HEK293T (cell line): Measurements from ENCODE around the gene GPAT2.
"Not testable (repeated sequence)": the region's sequence is repeated elsewhere in the genome, so short reads cannot be mapped to it uniquely, and the experiment has no call there.

Source experiments
- CTCF ChIA-PET: fragments of 350-600 bp; formaldehyde crosslinking; extraction: SDS; loops from one replicate; lab custom pipeline; 2021; ENCODE audit warnings: antibody characterized with exemption, inconsistent platforms; lab: Yijun Ruan, JAX
- POLR2A ChIA-PET: fragments of 350-600 bp; formaldehyde crosslinking; extraction: SDS; loops from one replicate; lab custom pipeline; 2020; ENCODE audit warnings: antibody characterized with exemption, inconsistent platforms; lab: Yijun Ruan, JAX
- DNase-seq: peaks from one replicate; pipeline ENCODE4 v3.0.0; 2012; ENCODE audit warnings: mixed read lengths; ENCODE audit errors: extremely low spot score
- ARNT ChIP-seq: fragments of 450-650 bp; IDR thresholded peaks from 2 replicates; pipeline ENCODE4 v1.6.1; 2017; ENCODE audit warnings: mild to moderate bottlenecking
- BHLHE40 ChIP-seq: fragments of 450-650 bp; IDR thresholded peaks from 2 replicates; pipeline ENCODE4 v1.6.1; 2016; ENCODE audit warnings: mild to moderate bottlenecking, moderate library complexity, borderline replicate concordance
- CTBP1 ChIP-seq: fragments of 450-650 bp; IDR thresholded peaks from 2 replicates; pipeline ENCODE4 v1.6.1; 2016; ENCODE audit warnings: borderline replicate concordance
- ELF4 ChIP-seq: fragments of 450-650 bp; IDR thresholded peaks from 2 replicates; pipeline ENCODE4 v1.6.1; 2017; ENCODE audit warnings: antibody characterized with exemption
- FOXA1 ChIP-seq: fragments of 450-650 bp; IDR thresholded peaks from 2 replicates; pipeline ENCODE4 v1.6.1; 2016; ENCODE audit warnings: mild to moderate bottlenecking
- FOXK2 ChIP-seq: fragments of 450-650 bp; IDR thresholded peaks from 2 replicates; pipeline ENCODE4 v1.6.1; 2016; ENCODE audit warnings: mild to moderate bottlenecking
- FOXM1 ChIP-seq: fragments of 450-650 bp; IDR thresholded peaks from 2 replicates; pipeline ENCODE4 v1.6.1; 2017; ENCODE audit warnings: mild to moderate bottlenecking, borderline replicate concordance
- HDGF ChIP-seq: fragments of 450-650 bp; IDR thresholded peaks from 2 replicates; pipeline ENCODE4 v1.6.1; 2017; ENCODE audit warnings: antibody characterized with exemption, borderline replicate concordance
- LEF1 ChIP-seq: fragments of 450-650 bp; IDR thresholded peaks from 2 replicates; pipeline ENCODE4 v1.6.1; 2017; ENCODE audit warnings: mild to moderate bottlenecking, borderline replicate concordance
- NFRKB ChIP-seq: fragments of 450-650 bp; IDR thresholded peaks from 2 replicates; pipeline ENCODE4 v1.6.1; 2016; ENCODE audit warnings: mild to moderate bottlenecking, moderate library complexity
- SP1 ChIP-seq: fragments of 450-650 bp; IDR thresholded peaks from 2 replicates; pipeline ENCODE4 v1.6.1; 2017
- SUZ12 ChIP-seq: fragments of 450-650 bp; IDR thresholded peaks from 2 replicates; pipeline ENCODE4 v1.6.1; 2016; ENCODE audit warnings: mild to moderate bottlenecking
- TARDBP ChIP-seq: fragments of 450-650 bp; IDR thresholded peaks from 2 replicates; pipeline ENCODE4 v1.6.1; 2016
- ZNF384 ChIP-seq: fragments of 450-650 bp; IDR thresholded peaks from 2 replicates; pipeline ENCODE4 v1.6.1; 2016
- TF ChIP-seq, protein P1 (sequence below): fragments of 450-650 bp; IDR thresholded peaks from 2 replicates; pipeline ENCODE4 v1.6.1; 2016

GPAT2 gene

DNA sequence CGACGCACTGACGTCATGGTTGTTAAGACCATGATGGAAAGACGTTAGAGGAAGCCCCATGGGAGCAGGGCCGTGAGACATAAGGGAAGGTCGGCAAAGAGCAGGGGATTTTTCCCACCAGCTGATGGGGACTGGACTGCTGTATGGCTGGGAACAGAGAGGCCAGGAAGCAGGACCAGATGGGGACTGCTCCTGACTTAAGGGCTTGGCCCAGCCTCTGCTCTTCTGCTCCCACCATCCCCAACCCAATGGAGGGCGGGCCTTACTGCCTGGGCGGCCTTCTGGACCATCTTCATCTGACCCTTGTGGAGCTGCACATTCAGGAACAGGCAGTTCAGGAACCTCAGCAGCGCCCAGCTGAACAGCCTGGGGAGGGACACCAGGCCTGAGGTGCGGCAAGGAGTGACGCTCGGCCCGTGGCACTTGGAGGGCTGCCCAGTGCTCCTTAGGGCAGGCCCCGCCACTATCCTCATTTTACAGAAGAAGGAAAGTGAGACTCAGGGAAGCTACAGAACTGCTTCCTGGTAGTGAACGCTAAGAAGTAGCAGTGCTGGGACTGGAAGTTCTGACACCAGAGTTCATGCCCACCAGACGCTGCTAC is 6.9 kb downstream of the GPAT2 start:
- DNase-seq, CTCF ChIA-PET, POLR2A ChIA-PET: not testable (repeated sequence)

DNA sequence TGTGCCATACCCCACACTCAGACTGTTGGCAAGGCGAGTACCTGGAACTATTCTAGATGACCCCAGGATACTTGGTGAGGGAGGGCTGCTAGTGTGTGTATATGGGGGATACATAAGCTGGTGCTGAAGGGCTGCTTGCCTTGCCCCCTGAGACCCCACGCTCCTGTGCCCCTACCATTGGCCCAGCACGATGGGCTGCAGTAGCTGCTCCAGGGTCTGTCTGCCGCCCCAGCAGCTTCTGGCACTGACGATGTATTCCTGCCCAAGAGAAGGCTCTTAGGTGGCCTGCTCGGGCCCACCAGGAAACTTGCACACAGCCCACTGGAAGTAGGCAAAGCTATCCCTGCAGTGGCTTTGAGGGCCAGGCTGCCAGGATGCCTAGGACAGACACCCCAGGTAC is 9.0 kb downstream of the GPAT2 start:
- CTCF ChIA-PET, POLR2A ChIA-PET, DNase-seq: not testable (repeated sequence)

GRCh38 chr2:96025194-96025492 is 9.6 kb downstream of the GPAT2 start:
- ChIA-PET CTCF (interaction anchor here (0.6 to 1.4 kb wide), 2 partner anchors 149 to 189 kb away, joined by 3 to 4 read pairs; no protein-coding TSS in a partner anchor), POLR2A (no interaction called here)
- DNase-seq, result no peak
- TF ChIP-seq ELF4 (no peak), NFRKB (no peak), LEF1 (no peak), FOXA1 (no peak), ZNF384 (no peak), BHLHE40 (no peak), CTBP1 (no peak), SUZ12 (no peak), FOXM1 (no peak), FOXK2 (no peak), HDGF (no peak), SP1 (no peak), ARNT (no peak)

DNA sequence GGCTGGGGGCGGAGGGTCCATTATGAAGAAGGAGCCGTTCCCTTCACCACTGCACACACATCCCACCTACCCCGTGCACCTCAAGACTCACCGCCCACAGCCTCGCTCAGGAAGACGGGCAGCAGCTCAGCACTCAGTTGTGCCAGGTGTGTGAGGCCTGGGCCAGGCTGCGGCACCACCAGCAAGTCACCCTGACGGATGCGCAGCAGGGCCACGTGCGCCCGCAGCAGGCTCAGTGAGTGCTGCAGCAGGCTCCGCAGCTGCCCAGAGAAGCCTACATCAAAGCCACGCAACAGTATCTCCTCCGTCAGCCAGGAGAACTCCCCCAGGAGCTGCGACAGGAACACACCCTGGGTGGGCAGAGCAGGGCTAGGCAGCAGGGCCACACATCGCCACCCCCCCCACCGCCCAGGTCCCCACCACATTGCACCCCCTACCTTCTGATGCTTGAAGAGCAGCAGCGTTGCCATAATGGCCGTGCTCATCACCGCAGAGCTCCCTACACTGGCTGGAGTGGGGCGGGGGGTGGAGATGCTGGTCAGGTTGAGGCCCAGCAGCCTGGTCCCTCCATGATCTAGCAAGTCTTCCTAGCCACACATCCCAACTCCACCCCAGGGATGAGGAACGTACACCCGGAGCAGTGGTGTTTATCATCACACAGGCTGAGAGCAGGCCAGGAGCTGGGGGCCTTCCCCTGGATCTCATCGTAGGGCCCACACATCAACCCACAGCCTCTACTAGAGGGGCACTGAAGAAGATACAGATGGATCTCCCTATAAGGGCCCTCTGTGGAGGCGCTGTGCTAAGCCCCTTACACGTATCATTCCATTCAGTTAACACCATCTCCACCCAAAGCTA is 10.2 kb downstream of the GPAT2 start:
- ChIA-PET CTCF (interaction anchor here (0.6 to 1.4 kb wide), 2 partner anchors 150 to 189 kb away, joined by 3 to 4 read pairs; no protein-coding TSS in a partner anchor), POLR2A (no interaction called here)
- DNase-seq, result no peak
- no peak for TF ChIP-seq ARNT
- TF ChIP-seq FOXM1, result no peak
- TF ChIP-seq HDGF, result no peak
- no peak for TF ChIP-seq SUZ12
- TF ChIP-seq TARDBP, result no peak
- TF ChIP-seq LEF1, result no peak
- TF ChIP-seq, protein P1, sequence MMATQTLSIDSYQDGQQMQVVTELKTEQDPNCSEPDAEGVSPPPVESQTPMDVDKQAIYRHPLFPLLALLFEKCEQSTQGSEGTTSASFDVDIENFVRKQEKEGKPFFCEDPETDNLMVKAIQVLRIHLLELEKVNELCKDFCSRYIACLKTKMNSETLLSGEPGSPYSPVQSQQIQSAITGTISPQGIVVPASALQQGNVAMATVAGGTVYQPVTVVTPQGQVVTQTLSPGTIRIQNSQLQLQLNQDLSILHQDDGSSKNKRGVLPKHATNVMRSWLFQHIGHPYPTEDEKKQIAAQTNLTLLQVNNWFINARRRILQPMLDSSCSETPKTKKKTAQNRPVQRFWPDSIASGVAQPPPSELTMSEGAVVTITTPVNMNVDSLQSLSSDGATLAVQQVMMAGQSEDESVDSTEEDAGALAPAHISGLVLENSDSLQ, result no peak
- TF ChIP-seq SP1, result no peak
- no peak for TF ChIP-seq FOXA1
- no peak for TF ChIP-seq ZNF384

- CTCF ChIA-PET, result interaction anchor here (2.6 kb wide), 1 partner anchor 151 kb away, joined by 31 read pairs; no protein-coding TSS in a partner anchor
- DNase-seq, POLR2A ChIA-PET: not testable (repeated sequence)
Measured at GRCh38 chr2:96023701-96024100, 11.0 kb downstream of the GPAT2 start.

DNA sequence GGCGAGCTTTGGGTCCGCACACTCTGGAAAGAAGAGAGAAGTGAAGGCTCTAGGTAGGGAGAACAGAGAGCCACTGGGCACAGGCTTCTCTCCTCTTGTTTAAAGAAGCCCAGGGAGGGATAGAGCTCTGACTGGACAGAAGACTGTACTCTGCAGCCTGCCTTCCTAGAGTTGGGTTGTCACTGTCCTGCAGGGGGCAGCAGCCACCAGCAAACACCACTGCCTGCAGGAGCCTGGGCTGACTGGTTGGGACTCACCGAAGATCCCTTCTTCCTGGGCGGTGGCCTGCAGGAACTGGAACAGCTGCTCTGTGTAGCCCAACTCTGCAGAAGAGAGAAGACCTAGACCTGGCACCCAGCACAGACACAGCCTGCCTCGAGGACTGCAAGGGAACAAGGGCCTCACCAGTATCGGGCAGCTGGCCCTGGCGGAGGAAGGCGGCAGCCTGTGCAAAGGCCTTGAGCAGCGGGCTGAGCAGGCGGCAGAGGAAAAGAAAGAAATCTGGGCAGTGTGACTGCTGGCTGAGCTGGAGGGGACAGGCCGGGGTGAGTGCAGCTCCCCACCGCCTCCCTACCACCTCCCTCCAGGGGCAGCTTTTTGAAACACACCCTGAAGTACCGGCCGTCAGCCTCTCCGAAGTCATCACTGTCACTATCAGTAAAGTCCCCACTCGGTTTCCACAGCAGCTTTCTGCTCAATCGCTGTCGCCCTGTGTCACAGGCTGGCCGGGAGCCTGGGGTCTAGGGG is 11.8 kb downstream of the GPAT2 start:
- ChIA-PET CTCF (interaction anchor here (0.6 to 2.6 kb wide), 8 partner anchors 79 to 180 kb away, joined by 3 to 31 read pairs (median 4); partner anchors contain the start of gene ADRA2B), POLR2A (interaction anchor here (0.6 to 1.3 kb wide), 2 partner anchors 151 to 238 kb away, joined by 3 read pairs; no protein-coding TSS in a partner anchor)
- DNase-seq, result peak; percentile 69

DNA sequence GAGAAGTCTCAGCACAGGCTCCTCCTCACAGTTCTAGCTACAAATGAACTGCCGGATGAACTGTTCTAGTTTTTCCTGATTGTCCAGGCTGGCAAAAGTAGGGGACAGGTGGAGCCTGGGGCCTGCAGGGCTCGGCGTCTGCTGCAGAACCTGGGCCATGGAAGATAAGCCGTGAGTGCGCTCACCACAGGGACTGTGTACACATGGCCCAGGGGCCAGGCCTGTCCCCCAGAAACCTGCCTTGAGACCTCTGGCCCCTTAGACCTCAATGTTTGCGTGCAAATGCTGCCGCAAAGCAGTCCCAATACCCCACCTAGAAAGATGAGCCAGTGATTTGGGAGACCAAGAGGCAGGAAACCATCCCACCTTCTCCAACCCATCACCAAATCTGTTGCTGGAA is 12.6 kb downstream of the GPAT2 start:
- CTCF ChIA-PET, result interaction anchor here (0.6 to 2.6 kb wide), 8 partner anchors 80 to 180 kb away, joined by 3 to 31 read pairs (median 4); partner anchors contain the start of gene ADRA2B
- not testable (repeated sequence) for DNase-seq
- POLR2A ChIA-PET, result interaction anchor here (0.6 to 1.3 kb wide), 2 partner anchors 152 to 239 kb away, joined by 3 read pairs; no protein-coding TSS in a partner anchor

DNA sequence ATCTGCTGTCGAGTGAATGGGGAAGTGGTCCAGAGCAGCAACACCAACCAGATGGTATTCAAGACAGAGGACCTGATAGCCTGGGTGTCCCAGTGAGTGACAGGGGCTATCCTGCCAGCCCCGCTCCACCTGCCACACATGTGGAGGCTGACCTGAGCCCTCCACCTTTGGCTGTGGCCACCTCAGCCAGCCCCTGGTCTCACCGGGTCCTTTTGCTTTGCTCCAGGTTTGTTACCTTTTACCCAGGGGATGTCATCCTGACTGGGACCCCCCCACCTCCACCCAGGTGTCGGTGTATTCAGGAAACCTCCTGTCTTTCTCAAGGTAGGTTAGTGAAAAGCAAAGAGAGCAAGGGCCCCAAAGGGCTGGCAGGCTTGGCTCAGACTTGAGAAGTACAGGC is 13.6 kb downstream of the GPAT2 start:
- CTCF ChIA-PET, result interaction anchor here (2.6 kb wide), 1 partner anchor 154 kb away, joined by 31 read pairs; no protein-coding TSS in a partner anchor
- POLR2A ChIA-PET, DNase-seq: not testable (repeated sequence)

- CTCF ChIA-PET, POLR2A ChIA-PET, DNase-seq: not testable (repeated sequence)
Measured at GRCh38 chr2:96019909-96020590, 14.7 kb downstream of the GPAT2 start.

DNA sequence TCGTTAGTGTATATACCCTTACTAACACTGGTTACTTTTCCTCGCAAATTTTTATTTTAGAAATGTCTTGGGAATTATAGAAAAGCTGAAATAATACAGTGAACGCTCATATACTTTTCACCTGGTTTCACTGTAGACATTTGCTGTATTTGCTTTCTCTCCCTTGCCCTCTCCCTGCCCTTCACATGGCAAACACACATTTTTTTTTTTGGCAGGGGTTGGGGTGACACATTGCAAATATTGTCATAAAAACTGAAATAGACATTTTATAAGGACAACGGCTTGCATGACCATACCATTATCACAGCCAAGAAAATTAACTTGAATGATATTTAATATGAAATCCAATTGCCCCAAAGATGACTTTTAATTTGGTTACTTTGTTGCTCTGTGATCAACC is 18.4 kb downstream of the GPAT2 start:
- CTCF ChIA-PET, POLR2A ChIA-PET, DNase-seq: not testable (repeated sequence)

DNA sequence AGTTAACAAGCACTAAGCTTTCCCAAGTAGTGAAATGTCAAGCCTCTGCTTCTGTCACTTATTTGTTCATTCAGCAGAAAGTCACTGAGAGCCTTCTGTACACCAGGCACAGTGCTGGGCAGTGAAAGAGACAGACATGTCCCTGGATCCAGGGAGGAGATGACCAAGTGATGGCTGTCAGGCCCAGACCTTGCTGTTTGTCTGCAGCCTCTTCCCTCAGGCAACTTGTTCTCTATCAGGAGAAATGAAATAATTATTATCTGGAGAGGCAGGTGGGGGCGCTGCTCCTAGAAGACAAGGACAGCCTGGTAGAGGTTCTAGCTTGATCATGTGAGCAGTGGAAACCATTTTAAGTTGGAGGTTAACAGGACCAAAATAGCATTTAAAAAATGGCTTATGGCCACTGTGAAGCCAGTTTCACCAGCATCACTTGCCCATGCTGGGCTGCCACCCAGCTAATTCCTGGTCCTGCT is 21.9 kb downstream of the GPAT2 start:
- DNase-seq, CTCF ChIA-PET, POLR2A ChIA-PET: not testable (repeated sequence)

- POLR2A ChIA-PET, DNase-seq, CTCF ChIA-PET: not testable (repeated sequence)
Measured at GRCh38 chr2:96012086-96012791, 22.5 kb downstream of the GPAT2 start.
